ENCODE results near the gene CDK6. TPM values are rescaled to one million over a fixed set of nuclear protein-coding genes. Genes with fewer than 3 reads are reported as not detected.

The CDK6 gene
- polyA plus RNA-seq, 3 donors = 40.8 to 45.1 (median 42.3) TPM

- no peak for DNase-seq (ENCODE audit: low read depth in 3 of 3, low spot score in 2 of 3)
These were observed 12.1 kb upstream of the CDK6 start for GRCh38 chr7:92848441-92848840.

DNA sequence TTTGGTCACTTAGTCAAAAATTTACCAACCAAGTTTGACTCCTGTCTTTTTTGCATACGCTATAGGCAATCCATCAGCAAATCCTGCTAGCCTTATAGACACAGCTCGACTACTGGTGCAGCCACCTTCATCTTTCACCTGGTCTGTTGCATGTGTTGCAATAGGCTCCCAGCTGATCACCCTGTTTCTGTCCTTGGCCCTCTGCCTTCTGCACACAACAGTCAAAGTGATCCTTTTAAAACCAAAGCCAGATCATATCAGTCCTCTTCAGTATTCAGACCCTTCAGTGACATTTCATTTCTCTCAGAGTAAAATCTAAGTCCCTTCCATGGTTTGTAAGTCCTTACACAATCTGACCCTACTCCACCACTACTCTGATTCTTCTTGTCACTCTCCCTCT lies 10.9 kb upstream of the CDK6 start:
- DNase-seq (ENCODE audit: low read depth in 3 of 3, low spot score in 2 of 3) = no peak

- no peak for DNase-seq (ENCODE audit: low read depth in 3 of 3, low spot score in 2 of 3)
These were observed 9.4 kb upstream of the CDK6 start for GRCh38 chr7:92845736-92846135.

GRCh38 chr7:92843781-92844180 lies 7.4 kb upstream of the CDK6 start:
- no peak for DNase-seq (ENCODE audit: low read depth in 3 of 3, low spot score in 2 of 3)

GRCh38 chr7:92843034-92843760 lies 6.8 kb upstream of the CDK6 start:
- DNase-seq (ENCODE audit: low read depth in 3 of 3, low spot score in 2 of 3) = no peak

DNA sequence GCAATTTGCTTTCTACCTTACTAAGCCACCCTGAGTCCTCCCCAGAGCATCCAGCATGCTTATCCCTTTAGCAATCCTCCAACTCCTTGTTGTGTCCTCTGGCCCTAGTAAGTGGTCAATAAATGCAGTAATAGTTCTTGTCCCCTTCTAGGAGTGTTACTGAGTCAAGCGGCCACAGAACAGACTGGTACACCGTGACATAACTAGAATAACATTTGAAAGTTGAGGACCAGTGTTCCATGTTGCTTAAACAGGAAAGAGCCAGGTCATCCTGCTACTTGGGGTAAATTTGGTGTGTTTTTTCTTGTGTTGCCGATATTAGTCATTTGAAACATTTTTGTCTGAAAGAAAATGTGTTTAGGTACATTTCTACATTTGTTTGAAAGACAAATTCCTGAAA lies 4.8 kb upstream of the CDK6 start:
- no peak for DNase-seq (ENCODE audit: low read depth in 3 of 3, low spot score in 2 of 3)

DNA sequence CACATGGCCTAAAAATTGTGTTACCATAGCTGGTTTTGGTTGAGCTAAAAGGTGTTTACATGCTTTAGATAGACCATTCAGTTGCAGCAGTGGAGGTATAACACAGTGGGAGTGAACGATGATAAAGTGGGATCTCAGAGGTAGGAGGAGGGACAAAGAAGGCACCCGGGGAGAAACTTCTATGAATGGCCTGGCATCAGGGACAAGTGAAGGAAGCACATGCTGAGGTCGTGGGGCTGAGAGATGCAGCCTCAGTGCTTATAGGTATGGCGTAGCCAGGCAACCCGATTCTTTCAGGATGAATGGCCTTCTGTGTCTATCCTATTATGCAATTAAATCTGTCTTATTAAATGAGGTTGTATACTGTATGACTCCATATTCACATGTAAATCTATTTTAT lies 3.9 kb upstream of the CDK6 start:
- no peak for DNase-seq (ENCODE audit: low read depth in 3 of 3, low spot score in 2 of 3)

DNA sequence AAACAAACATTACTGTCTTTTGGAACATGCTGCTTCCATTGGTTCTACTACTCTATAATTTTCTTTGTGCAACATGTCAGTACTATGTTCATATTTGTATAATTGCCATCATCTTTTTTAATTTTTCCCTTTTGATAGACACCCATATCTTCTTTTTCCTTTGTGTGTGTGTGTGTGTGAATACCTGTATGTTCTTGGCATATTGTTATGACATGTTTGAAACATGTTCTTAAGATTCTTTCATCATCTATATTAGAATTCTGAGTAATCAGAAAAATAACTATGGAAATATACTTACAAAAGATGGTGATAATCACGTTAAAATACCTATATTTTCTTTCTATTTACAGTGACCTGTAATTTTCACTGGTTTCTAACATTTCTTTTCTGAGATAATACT lies 3.5 kb upstream of the CDK6 start:
- DNase-seq (ENCODE audit: low read depth in 3 of 3, low spot score in 2 of 3) = no peak

GRCh38 chr7:92838934-92839333 lies 2.6 kb upstream of the CDK6 start:
- no peak for DNase-seq (ENCODE audit: low read depth in 3 of 3, low spot score in 2 of 3)

DNA sequence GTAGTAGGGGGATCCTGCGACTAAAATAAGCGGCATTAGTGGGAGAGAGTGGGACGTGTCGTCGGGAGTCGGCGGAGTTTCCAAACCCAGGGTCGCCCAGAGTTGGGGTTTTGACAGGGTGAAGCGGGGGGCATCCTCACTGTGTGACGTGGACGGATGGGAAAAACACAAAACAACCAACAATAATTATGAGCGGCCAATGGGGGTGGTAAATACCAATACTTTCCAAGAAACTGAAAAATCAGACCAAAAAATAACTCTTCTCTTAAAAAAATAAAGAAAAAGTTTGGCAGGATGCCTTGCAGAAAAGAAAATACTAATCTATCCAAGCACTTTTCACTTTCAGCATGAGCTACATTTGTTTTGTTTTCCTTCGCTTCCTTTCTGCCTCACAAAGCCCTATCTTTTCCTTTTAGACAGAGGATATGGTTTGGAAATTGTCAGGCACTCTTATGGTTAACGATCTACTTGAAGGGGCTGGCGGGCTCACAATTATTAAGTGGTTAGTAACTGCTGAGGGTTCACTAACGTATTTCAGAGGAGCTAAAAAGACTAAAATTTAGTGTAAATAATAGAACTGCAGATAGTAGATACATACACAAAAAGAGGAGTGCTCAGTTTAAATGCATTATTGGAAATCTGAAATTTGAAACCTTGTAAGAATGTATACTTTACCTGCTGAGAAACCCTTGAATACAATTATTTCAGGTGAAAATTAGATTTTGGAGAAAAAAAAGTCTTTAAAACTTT lies 802 bp upstream of the CDK6 start:
- peak in 1 of 3 donors; percentile 36 for DNase-seq (ENCODE audit: low read depth in 3 of 3, low spot score in 2 of 3)

DNA sequence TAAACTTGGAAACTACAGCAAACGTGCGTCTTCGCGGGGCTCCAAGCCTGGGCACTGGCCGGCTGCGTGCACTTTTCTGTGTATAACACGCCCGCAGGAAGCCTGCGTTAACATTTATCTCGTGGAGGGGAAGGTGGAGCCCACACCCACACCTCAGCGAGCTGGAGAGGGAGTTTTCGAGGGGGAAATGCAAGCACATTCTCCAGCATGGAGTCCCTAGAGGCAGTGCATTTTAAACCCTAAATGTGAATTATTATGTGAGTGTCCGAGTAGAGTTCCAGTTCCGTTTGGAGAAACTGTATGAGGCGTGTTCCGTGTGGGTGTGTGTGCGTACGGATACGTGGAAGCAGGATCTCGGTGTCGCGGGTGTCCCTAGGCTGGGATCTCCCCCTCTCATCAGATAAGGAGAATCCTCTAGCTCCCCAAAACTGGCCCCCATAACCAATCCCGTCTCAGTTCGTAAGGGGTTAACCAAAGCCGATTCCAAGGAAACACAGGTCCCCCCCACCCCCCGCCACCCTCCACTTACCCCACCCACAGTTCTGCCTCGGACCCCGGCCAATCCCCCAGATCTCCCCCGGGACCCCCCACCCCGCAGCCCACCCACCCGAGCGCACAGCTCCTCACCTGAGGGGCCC lies 403 bp downstream of the CDK6 start:
- DNase-seq (ENCODE audit: low read depth in 3 of 3, low spot score in 2 of 3) = peak in 1 of 3 donors; percentile 21

- DNase-seq (ENCODE audit: low read depth in 3 of 3, low spot score in 2 of 3) = peak in 1 of 3 donors; percentile 69
These were observed 1.0 kb downstream of the CDK6 start for GRCh38 chr7:92835261-92835850.

DNA sequence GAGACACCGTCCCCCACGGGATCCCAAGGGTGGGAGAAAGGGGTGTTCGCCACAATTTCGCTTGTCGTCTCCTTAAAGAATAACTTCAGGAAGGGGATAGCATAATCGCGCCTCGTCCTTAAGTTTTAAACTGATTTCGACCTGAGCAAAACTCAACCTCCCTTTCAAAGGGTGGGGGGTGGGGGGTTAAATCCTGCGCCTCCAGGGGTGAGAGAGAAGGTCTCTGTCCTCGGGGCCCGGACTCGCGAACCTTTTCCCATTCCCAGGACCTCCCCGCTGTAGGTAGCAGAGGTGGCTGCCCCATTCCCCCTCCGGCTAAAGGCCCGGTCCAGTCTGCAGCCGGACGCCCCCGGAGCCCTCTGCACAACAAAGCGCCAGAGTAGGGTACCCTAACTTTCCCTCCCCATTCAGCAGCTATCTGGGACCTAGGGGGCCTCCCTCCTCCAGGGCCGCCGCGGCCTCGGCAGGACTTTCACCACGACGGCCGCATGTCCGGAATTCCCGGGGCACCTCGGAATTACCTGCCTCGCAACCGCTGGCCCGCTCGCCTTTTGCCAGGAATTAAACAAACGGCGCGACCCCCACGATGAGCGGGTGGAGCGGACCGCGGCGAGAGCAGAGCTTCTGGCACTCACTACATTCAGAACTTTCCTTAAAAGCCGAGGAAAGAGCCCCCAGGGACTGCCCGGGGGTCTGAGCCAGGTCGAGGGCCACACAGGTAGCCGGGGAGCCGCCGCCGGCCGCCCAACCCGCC lies 1.7 kb downstream of the CDK6 start:
- no peak for DNase-seq (ENCODE audit: low read depth in 3 of 3, low spot score in 2 of 3)

GRCh38 chr7:92833766-92834506 lies 2.4 kb downstream of the CDK6 start:
- peak in 2 of 3 donors; percentile 60 to 67 for DNase-seq (ENCODE audit: low read depth in 3 of 3, low spot score in 2 of 3)

- peak in 2 of 3 donors; percentile 67 to 77 for DNase-seq (ENCODE audit: low read depth in 3 of 3, low spot score in 2 of 3)
These were observed 3.2 kb downstream of the CDK6 start for GRCh38 chr7:92833024-92833765.

- no peak for DNase-seq (ENCODE audit: low read depth in 3 of 3, low spot score in 2 of 3)
These were observed 3.8 kb downstream of the CDK6 start for GRCh38 chr7:92832534-92833023.

DNA sequence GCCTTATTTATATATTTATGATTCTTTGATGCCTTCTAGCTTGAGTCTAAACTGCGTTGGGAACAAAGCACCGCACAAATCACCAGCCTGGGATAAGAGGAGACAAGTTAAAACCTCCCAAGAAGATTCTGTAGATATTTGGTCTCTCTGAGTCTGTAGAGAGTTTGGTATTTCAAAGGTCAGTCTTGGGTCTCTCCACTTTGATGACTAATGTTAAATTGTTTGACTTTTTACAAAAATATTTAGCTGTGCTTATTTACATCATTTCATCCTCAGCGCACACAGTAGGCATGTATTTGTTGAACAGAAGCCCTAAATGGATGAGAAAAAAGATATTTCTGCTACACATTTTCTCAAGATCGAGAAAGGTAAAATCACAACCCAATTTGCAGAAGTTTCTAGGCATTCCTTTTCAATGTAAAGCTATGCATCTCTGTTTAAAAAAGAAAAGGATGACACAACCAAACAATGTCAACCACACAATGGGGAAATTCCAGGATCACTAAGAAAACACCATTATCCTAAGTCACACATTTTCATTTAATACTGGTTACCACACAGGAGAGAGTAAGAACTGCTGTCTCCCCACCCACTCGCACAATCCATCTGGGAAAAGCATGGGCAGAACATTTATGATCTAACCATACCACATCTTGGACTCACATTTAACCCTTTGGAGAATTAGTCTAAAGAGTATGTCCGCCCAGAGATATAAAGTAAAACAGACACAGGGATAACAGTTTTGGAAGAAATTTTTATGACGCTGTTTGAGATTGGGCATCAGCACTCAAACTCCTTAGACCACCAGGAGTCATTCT lies 4.4 kb downstream of the CDK6 start:
- DNase-seq (ENCODE audit: low read depth in 3 of 3, low spot score in 2 of 3) = no peak

- DNase-seq (ENCODE audit: low read depth in 3 of 3, low spot score in 2 of 3) = no peak
These were observed 5.8 kb downstream of the CDK6 start for GRCh38 chr7:92830532-92831110.
